Measurements from ENCODE around the gene AQP11.
"Not testable (repeated sequence)": the region's sequence is repeated elsewhere in the genome, so short reads cannot be mapped to it uniquely, and the experiment has no call there.

DNA sequence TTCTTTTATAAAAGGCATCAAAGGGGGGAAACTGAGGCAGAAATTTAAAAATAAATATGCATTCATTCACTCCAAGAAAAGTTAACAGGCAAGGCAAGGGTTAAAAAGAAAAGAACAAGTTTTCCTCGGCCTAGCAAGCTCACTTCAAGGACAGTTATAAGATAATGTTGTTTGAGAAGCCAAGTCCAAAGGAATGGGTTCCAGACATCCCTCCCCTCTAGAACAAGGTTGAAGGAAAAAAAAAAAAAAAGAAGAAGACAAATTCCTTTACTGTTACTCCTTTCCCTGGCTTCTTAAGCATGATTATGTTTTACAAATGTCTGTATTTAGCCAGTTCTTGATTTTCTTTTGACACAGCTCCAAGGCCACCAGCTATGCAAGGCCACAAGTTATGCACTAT lies 14.3 kb upstream of the AQP11 start:
- TF ChIP-seq, protein P1, sequence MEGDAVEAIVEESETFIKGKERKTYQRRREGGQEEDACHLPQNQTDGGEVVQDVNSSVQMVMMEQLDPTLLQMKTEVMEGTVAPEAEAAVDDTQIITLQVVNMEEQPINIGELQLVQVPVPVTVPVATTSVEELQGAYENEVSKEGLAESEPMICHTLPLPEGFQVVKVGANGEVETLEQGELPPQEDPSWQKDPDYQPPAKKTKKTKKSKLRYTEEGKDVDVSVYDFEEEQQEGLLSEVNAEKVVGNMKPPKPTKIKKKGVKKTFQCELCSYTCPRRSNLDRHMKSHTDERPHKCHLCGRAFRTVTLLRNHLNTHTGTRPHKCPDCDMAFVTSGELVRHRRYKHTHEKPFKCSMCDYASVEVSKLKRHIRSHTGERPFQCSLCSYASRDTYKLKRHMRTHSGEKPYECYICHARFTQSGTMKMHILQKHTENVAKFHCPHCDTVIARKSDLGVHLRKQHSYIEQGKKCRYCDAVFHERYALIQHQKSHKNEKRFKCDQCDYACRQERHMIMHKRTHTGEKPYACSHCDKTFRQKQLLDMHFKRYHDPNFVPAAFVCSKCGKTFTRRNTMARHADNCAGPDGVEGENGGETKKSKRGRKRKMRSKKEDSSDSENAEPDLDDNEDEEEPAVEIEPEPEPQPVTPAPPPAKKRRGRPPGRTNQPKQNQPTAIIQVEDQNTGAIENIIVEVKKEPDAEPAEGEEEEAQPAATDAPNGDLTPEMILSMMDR (IDR thresholded peaks at IDR 0.05) = not testable (repeated sequence)
- not testable (repeated sequence) for TF ChIP-seq POLR2A (IDR thresholded peaks at IDR 0.05)

Measured in right lobe of liver (tissue), 4 donors.